Measurements from ENCODE around the gene ELL.

The ELL gene

DNA sequence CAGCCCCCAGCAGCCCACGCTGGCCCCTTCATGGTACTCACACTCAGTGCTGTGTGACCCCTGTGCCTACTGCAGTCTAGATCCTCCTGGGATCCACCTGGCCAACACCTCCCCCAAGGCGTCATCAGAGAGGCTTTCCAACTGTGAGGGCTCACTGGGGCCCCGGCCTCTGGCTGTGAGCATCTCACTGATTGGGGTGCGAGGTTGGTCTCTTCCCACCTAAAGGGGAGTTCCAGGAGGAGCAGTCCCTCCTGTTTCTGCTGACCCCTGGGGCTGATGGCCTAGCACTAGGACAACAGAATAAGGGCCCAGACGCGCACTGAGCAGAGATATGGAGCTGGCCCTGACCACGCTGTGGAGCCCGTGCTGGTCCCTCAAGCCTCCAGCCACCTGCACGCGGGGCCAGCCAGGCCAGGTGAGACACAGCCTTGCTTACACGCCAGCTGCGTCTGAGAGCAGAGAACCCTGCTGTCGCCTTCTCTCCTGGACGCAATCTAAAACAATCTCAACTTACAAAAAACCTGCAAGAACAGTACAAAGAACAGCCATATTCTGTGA, 32.2 kb downstream of the ELL start:
- Histone ChIP-seq H3K27me3 (ENCODE audit: control insufficient read depth, insufficient read depth, low read length) (no peaks in the 10 kb centered on the region), H3K4me1 (ENCODE audit: control insufficient read depth, insufficient read depth, low read length) (peaks cover 37% of the 10 kb centered on the region), H3K9me3 (ENCODE audit: control insufficient read depth, low read length) (no peaks in the 10 kb centered on the region), H3K9ac (ENCODE audit: low read length) (no peak overlapping the region), H3K4me3 (ENCODE audit: low read length) (no peak overlapping the region), H3K36me3 (ENCODE audit: control insufficient read depth, insufficient read depth, low read length) (no peaks in the 10 kb centered on the region)

DNA sequence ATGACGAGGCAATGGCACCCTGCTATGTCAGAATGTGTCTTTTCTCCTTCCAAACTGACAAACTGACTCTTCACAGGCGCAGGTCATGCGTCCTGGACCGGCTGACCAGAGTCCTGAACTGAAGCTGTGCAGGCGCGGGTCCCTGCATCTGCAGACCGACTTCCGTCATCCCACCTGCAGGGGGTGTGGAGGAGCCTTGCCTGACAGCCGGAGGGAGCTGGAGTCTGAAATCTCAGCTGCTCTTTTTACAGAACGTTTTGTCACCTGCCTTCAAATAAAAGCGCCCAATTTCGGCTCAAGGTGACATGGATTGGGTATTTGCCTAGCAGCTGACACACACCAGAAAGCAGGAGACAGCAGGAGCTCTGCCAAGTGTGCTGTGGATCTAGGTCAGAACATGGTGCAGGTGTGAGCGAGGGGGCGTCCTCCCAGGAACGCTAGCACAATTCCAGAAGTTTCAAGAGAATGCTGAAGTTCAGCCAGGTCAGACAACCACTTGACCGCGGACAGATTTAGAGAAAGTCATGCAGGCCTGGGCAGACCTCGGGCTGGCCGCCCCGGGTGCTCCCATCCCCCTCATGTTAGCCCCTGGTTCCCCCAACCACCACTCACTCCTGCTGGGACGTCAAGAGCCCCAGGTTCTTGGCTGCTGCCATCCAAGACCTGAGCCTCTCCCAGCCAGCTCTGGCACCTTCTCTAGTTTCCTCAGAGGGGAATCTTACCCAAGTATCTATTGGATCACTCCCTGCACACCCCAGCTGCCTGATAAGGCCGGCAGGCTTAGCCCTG, 32.8 kb downstream of the ELL start:
- Histone ChIP-seq H3K36me3 (ENCODE audit: control insufficient read depth, insufficient read depth, low read length) (no peaks in the 10 kb centered on the region), H3K4me3 (ENCODE audit: low read length) (no peak overlapping the region), H3K27me3 (ENCODE audit: control insufficient read depth, insufficient read depth, low read length) (no peaks in the 10 kb centered on the region), H3K4me1 (ENCODE audit: control insufficient read depth, insufficient read depth, low read length) (peaks cover 32% of the 10 kb centered on the region), H3K9me3 (ENCODE audit: control insufficient read depth, low read length) (no peaks in the 10 kb centered on the region), H3K9ac (ENCODE audit: low read length) (no peak overlapping the region)

DNA sequence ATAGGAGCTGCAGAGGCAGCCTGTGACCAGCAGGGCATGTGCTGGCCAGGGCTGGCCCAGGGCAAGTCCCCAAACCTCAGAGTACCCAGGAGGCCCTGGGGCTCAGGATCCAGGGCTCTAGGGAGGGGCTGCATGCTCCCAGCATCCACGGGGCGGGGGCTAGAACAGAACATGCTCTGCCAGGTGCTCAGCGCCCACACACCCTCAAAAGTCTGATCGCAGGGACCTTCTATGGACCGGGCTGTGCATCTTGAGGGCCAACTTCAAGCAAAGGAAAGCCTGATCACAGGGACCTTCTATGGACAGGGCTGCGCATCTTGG, 33.5 kb downstream of the ELL start:
- no peak overlapping the region for H3K9ac ChIP-seq (ENCODE audit: low read length)
- H3K9me3 ChIP-seq (ENCODE audit: control insufficient read depth, low read length) = no peaks in the 10 kb centered on the region
- no peaks in the 10 kb centered on the region for H3K36me3 ChIP-seq (ENCODE audit: control insufficient read depth, insufficient read depth, low read length)
- no peaks in the 10 kb centered on the region for H3K27me3 ChIP-seq (ENCODE audit: control insufficient read depth, insufficient read depth, low read length)
- H3K4me3 ChIP-seq (ENCODE audit: low read length) = no peak overlapping the region
- H3K4me1 ChIP-seq (ENCODE audit: control insufficient read depth, insufficient read depth, low read length) = peaks cover 26% of the 10 kb centered on the region

DNA sequence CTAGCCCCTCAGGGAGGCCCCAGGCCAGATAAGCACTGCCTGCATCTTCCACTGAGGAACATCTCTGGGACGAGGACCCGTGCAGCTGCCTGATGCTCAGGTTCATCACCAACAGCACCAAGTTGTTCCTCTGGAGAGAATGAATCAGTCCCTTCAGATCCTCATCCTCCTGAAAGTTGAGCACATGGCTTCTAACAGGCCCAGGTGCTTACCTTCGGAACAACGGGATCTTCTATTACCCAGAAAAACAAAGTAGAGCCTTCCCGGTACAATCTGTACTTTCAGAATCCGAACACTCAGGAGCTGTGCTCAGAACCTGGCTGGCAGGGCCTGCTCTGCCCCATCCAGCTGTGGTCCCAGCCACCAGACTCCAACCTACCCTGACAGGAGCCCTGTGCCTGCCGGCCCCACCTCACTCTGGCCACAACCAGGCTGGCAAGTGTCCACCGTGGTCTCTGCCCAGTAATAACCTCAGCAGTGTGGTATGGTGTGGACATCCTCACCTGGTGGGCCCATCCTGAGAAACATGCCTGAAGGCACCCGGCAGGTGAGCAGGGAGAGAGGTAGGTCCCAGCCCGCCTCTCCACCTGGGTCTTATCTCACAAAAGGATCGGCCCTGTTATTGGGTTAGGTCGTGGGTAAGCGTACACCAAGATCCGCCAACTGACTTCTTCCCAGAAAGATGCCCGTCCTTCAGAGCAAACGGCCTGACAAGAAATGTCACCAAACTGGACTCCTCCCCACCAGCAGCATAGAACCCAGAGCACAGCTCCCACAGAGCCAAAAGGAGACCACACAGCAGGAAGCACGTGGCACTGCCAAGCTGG, 34.1 kb downstream of the ELL start:
- no peak overlapping the region for H3K4me3 ChIP-seq (ENCODE audit: low read length)
- H3K9ac ChIP-seq (ENCODE audit: low read length) = no peak overlapping the region
- no peaks in the 10 kb centered on the region for H3K27me3 ChIP-seq (ENCODE audit: control insufficient read depth, insufficient read depth, low read length)
- H3K4me1 ChIP-seq (ENCODE audit: control insufficient read depth, insufficient read depth, low read length) = peaks cover 27% of the 10 kb centered on the region
- no peaks in the 10 kb centered on the region for H3K9me3 ChIP-seq (ENCODE audit: control insufficient read depth, low read length)
- H3K36me3 ChIP-seq (ENCODE audit: control insufficient read depth, insufficient read depth, low read length) = no peaks in the 10 kb centered on the region

DNA sequence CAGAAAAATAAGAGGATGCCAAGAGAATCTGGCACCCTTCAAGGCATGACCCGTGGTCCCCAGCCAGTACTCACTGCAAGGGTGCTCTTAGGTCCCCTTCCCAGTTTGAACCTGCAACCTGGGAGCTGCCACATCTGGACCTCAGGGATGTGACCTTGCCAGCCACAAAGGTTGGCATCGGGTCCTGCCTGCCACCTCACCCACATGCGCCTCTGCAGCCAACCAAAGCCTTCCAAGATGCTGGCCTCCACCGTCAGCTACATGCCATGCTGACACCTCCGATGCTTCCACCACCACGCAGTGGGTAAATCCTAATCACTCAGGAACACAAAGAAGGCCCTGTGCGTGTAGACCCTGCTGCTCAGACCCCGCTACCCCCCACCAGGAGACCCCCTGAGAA, 35.1 kb downstream of the ELL start:
- Histone ChIP-seq H3K27me3 (ENCODE audit: control insufficient read depth, insufficient read depth, low read length) (no peaks in the 10 kb centered on the region), H3K4me1 (ENCODE audit: control insufficient read depth, insufficient read depth, low read length) (peaks cover 27% of the 10 kb centered on the region), H3K9me3 (ENCODE audit: control insufficient read depth, low read length) (no peaks in the 10 kb centered on the region), H3K4me3 (ENCODE audit: low read length) (no peak overlapping the region), H3K9ac (ENCODE audit: low read length) (no peak overlapping the region), H3K36me3 (ENCODE audit: control insufficient read depth, insufficient read depth, low read length) (no peaks in the 10 kb centered on the region)

DNA sequence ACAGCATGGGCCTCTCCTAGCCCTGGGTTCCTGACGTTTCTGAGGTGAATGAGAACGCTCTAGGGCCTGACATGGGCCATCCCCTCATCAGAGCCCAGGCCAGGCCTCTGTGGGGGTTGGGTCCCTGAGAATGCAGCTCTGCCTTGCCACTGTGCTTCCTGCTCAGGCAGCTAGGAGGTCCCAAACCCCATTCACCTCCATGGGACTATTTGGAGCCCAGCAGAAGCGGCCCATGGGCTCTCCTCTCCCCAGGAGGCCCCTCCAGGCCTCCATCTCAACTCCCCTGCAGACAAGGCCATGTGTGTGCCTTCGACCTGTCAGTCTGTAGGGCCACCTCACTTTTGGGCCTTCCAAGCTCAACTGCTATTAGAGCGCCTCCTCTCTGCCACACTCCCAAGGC, 36.9 kb downstream of the ELL start:
- Histone ChIP-seq H3K9ac (ENCODE audit: low read length) (no peak overlapping the region), H3K9me3 (ENCODE audit: control insufficient read depth, low read length) (no peaks in the 10 kb centered on the region), H3K4me3 (ENCODE audit: low read length) (no peak overlapping the region), H3K27me3 (ENCODE audit: control insufficient read depth, insufficient read depth, low read length) (no peaks in the 10 kb centered on the region), H3K4me1 (ENCODE audit: control insufficient read depth, insufficient read depth, low read length) (peaks cover 39% of the 10 kb centered on the region), H3K36me3 (ENCODE audit: control insufficient read depth, insufficient read depth, low read length) (no peaks in the 10 kb centered on the region)

DNA sequence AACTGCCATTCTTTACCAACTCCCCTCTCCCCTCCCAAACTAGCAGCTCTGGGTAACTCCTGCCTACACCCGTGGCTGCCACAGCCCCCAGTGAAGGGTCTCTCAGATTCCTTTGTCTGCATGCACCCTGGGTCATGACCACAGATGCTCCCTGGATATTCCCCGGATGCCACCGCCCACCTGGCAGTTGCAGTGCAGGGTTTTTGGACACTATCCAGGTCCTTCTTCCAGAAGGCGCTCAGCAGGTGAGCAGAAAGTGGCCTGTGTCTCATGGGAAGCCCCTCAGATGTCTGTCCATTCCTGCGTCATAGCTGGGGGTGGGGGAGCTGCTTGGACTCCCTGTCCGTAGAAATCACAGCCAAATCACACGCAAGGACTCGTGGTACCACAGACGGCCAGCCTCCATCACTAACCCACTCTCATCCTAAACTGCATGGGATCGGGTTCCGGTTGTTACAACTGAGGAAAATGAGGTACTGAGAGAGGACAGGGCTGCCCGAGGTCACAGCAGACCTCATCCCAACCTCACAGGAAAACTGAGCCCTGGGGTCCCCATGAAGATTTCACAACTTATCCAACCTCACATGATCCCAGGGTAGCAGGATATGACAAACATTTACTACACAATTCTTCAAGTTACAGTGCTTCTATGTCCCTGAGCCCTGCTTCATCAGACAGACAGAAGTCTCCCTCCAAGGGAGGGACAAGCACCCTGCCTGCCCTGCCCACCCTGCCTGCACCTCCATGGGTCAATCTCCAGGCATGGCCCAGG, 38.6 kb downstream of the ELL start:
- H3K9ac ChIP-seq (ENCODE audit: low read length) = no peak overlapping the region
- H3K4me1 ChIP-seq (ENCODE audit: control insufficient read depth, insufficient read depth, low read length) = peaks cover 48% of the 10 kb centered on the region
- no peaks in the 10 kb centered on the region for H3K9me3 ChIP-seq (ENCODE audit: control insufficient read depth, low read length)
- no peaks in the 10 kb centered on the region for H3K27me3 ChIP-seq (ENCODE audit: control insufficient read depth, insufficient read depth, low read length)
- no peaks in the 10 kb centered on the region for H3K36me3 ChIP-seq (ENCODE audit: control insufficient read depth, insufficient read depth, low read length)
- H3K4me3 ChIP-seq (ENCODE audit: low read length) = no peak overlapping the region

DNA sequence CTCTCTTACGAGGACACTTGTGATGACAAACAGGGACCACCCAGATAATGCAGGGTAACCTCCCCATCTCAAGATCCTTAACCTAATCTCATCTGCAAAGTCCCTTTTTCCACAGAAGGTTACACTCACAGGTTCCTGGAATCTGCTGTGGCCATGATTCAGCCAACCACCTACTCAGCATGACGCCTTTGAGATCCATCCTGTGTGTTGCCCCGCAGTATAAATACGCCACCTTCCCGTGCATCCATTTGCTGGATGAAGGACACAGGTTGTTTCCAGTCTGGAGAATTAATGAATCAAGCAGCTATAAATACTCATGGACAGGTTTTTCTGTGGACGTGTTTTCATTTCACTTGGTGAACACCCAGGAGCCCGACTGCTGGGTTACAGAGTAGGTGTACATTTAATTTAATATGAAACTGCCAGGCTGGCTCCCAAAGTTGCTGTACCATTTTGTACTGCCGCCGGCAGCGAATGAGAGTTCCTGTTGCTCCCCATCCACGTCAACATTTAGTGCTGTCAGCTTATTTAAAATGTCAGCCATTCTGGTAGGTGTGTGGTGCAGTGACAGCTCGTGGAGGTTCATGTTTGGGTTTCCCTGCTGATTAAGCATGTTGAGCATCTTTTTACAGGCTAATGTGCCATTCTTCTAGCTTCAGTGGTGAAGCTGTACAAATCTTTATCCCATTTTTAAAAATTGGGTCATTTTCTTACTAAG, 40.2 kb downstream of the ELL start:
- Histone ChIP-seq H3K4me3 (ENCODE audit: low read length) (no peak overlapping the region), H3K36me3 (ENCODE audit: control insufficient read depth, insufficient read depth, low read length) (no peaks in the 10 kb centered on the region), H3K27me3 (ENCODE audit: control insufficient read depth, insufficient read depth, low read length) (no peaks in the 10 kb centered on the region), H3K4me1 (ENCODE audit: control insufficient read depth, insufficient read depth, low read length) (peaks cover 42% of the 10 kb centered on the region), H3K9me3 (ENCODE audit: control insufficient read depth, low read length) (no peaks in the 10 kb centered on the region), H3K9ac (ENCODE audit: low read length) (no peak overlapping the region)

DNA sequence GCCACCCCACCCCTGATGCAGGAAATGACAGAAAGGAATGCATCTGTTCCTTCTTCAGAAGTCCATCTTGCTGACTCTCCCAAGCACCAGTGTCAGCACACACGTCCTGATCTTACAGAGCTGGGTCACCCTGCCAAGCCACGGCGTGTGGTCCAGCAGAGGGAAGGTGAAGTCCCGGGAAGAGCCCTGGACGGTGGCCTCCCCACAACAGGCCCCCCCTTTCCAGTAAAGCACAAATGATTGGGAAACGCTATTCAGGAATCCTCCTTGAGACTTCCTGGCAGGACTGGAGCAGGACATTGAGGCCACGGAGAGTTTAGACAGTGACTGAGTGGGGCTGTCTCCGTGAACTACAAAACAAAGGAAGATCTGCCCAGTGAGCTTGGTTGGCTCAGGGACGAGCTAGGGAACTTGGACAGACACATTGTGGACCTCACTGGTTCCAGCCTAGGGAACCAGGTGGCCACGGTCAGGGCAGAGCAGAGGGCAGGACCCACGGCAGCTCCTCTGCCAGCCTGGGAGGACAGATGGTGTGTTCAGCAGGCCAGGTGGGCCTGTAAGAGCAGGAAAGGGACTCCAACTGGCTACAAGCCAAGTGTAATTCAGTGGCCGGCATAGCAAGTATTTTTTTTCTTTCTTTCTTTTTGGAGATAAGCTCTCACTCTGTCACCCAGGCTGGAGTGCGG, 41.7 kb downstream of the ELL start:
- no peaks in the 10 kb centered on the region for H3K27me3 ChIP-seq (ENCODE audit: control insufficient read depth, insufficient read depth, low read length)

DNA sequence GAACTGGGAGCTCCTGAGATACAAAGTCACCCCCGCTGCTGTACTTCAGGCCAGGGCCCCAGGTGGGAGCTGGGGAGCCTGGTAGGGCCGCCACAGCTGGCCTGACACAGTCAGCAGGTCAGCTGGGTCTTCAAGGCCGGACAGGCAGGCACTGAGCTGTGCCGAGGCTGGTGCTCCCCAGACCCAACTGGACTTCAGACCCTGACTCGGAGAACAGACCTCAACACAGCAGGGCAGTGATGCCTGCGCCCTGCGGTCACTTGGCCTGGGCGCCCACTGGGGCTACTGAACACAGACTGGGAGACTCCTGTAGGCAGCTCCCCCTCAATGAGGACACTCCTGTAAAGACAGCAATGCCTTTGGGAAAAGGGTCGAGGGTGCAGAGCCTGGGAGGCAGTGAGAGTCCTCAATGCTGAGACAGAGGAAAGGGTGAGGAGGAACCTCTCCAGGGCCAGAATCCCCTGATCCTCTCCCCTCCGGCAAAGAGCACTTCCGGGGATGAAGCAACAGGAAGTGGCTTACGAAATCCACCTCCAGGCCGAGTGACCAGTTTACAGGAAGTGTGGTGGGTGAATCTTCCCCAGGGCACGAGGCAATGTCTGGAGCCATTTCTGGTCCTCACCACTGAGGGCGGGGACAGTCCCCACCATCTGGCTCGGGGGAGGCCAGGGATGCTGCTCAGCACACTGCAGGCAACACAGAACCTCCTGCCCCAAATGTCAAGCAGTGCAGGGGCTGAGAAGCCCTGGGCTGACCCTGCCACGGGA, 43.1 kb downstream of the ELL start:
- H3K4me3 ChIP-seq (ENCODE audit: low read length) = no peak overlapping the region
- H3K4me1 ChIP-seq (ENCODE audit: control insufficient read depth, insufficient read depth, low read length) = peaks cover 36% of the 10 kb centered on the region
- no peaks in the 10 kb centered on the region for H3K9me3 ChIP-seq (ENCODE audit: control insufficient read depth, low read length)
- no peaks in the 10 kb centered on the region for H3K27me3 ChIP-seq (ENCODE audit: control insufficient read depth, insufficient read depth, low read length)
- no peak overlapping the region for H3K9ac ChIP-seq (ENCODE audit: low read length)
- H3K36me3 ChIP-seq (ENCODE audit: control insufficient read depth, insufficient read depth, low read length) = no peaks in the 10 kb centered on the region

More for the DNA sequence above, 41.7 kb downstream of the ELL start:
- Histone ChIP-seq H3K4me3 (ENCODE audit: low read length) (no peak overlapping the region), H3K9me3 (ENCODE audit: control insufficient read depth, low read length) (no peaks in the 10 kb centered on the region), H3K36me3 (ENCODE audit: control insufficient read depth, insufficient read depth, low read length) (no peaks in the 10 kb centered on the region), H3K9ac (ENCODE audit: low read length) (peak overlapping the region; percentile 32), H3K4me1 (ENCODE audit: control insufficient read depth, insufficient read depth, low read length) (peaks cover 32% of the 10 kb centered on the region)
